Measurements from ENCODE around the gene ANKRD11. TPM values are rescaled to one million over a fixed set of nuclear protein-coding genes. Genes with fewer than 3 reads are reported as not detected.
A peak's percentile ranks its signal among the peaks of the same experiment; 100 is the strongest.

ANKRD11 gene
- 10 to 100 TPM in 1 of 3 donors, 1 to 10 TPM in 2; 3.7 to 14.3 (median 8.5) TPM for polyA plus RNA-seq

- peaks cover 16 to 26% (median 21%) of the 10 kb centered on the region in 3 donors for H3K27me3 Mint-ChIP-seq (ENCODE audit: low read depth in 3 of 3)
- H3K9me3 Mint-ChIP-seq = no peaks in the 10 kb centered on the region
- H3K4me1 Mint-ChIP-seq = peaks cover 60 to 64% of the 10 kb centered on the region in 2 donors
- H3K36me3 Mint-ChIP-seq = no peaks in the 10 kb centered on the region
- peak within 1 kb of the TSS; percentile 91 to 99 (median 95) for H3K4me3 Mint-ChIP-seq
- H3K27ac Mint-ChIP-seq = peak within 1 kb of the TSS; percentile 97 to 99 (median 99)
- peak; percentile 99 for DNase-seq
Measured at GRCh38 chr16:89490439-89491237, at the start of gene ANKRD11. TSS of gene ANKRD11 (minus strand) at chr16:89490561. CDS start at chr16:89317019, 173,542 bp downstream.

- Mint-ChIP-seq H3K27ac (no peak overlapping the region), H3K27me3 (ENCODE audit: low read depth in 3 of 3) (peaks cover 0 to 5% (median 3%) of the 10 kb centered on the region in 3 donors), H3K36me3 (peaks cover 6 to 24% (median 7%) of the 10 kb centered on the region in 3 donors)
Measured at GRCh38 chr16:89538286-89538685, 47.9 kb upstream of the ANKRD11 start.

GRCh38 chr16:89537549-89537925, 47.2 kb upstream of the ANKRD11 start:
- Mint-ChIP-seq H3K4me1 (peaks cover 17 to 19% of the 10 kb centered on the region in 2 donors), H3K27ac (no peak overlapping the region), H3K36me3 (peaks cover 6 to 23% (median 7%) of the 10 kb centered on the region in 3 donors), H3K9me3 (no peaks in the 10 kb centered on the region), H3K27me3 (ENCODE audit: low read depth in 3 of 3) (peaks cover 0 to 5% (median 3%) of the 10 kb centered on the region in 3 donors), H3K4me3 (no peak overlapping the region)
- DNase-seq = no peak

More at GRCh38 chr16:89538286-89538685, 47.9 kb upstream of the ANKRD11 start:
- Mint-ChIP-seq H3K4me3 (no peak overlapping the region), H3K9me3 (no peaks in the 10 kb centered on the region), H3K4me1 (peaks cover 17 to 19% of the 10 kb centered on the region in 2 donors)
- no peak for DNase-seq

- no peak for DNase-seq
- Mint-ChIP-seq H3K36me3 (peaks cover 6 to 20% (median 7%) of the 10 kb centered on the region in 3 donors), H3K4me3 (no peak overlapping the region), H3K4me1 (peaks cover 17 to 19% of the 10 kb centered on the region in 2 donors), H3K27ac (no peak overlapping the region), H3K9me3 (no peaks in the 10 kb centered on the region), H3K27me3 (ENCODE audit: low read depth in 3 of 3) (peaks cover 0 to 5% (median 3%) of the 10 kb centered on the region in 3 donors)
Measured at GRCh38 chr16:89536886-89537548, 46.7 kb upstream of the ANKRD11 start.

- no peak overlapping the region for H3K4me3 Mint-ChIP-seq
- H3K9me3 Mint-ChIP-seq = no peaks in the 10 kb centered on the region
- no peak for DNase-seq
- H3K4me1 Mint-ChIP-seq = peaks cover 17 to 19% of the 10 kb centered on the region in 2 donors
- H3K36me3 Mint-ChIP-seq = peaks cover 6 to 20% (median 7%) of the 10 kb centered on the region in 3 donors
- peaks cover 0 to 5% (median 3%) of the 10 kb centered on the region in 3 donors for H3K27me3 Mint-ChIP-seq (ENCODE audit: low read depth in 3 of 3)
- H3K27ac Mint-ChIP-seq = no peak overlapping the region
Measured at GRCh38 chr16:89536371-89536770, 46.0 kb upstream of the ANKRD11 start.

- no peaks in the 10 kb centered on the region for H3K9me3 Mint-ChIP-seq
- DNase-seq = peak in 2 of 3 donors; percentile 19 to 22
- H3K4me1 Mint-ChIP-seq = peaks cover 17 to 19% of the 10 kb centered on the region in 2 donors
- H3K4me3 Mint-ChIP-seq = peak overlapping the region in 4 of 5 donors; percentile 19 to 53 (median 32)
- peaks cover 0 to 3% (median 3%) of the 10 kb centered on the region in 3 donors for H3K27me3 Mint-ChIP-seq (ENCODE audit: low read depth in 3 of 3)
- peaks cover 0 to 23% (median 9%) of the 10 kb centered on the region in 3 donors for H3K36me3 Mint-ChIP-seq
- peak overlapping the region; percentile 43 to 88 (median 61) for H3K27ac Mint-ChIP-seq
Measured at GRCh38 chr16:89534252-89534756, 43.9 kb upstream of the ANKRD11 start.

GRCh38 chr16:89531821-89532526, 41.6 kb upstream of the ANKRD11 start:
- no peak overlapping the region for H3K4me3 Mint-ChIP-seq
- no peaks in the 10 kb centered on the region for H3K9me3 Mint-ChIP-seq
- DNase-seq = no peak
- peaks cover 3 to 33% (median 15%) of the 10 kb centered on the region in 3 donors for H3K36me3 Mint-ChIP-seq
- no peak overlapping the region for H3K27ac Mint-ChIP-seq
- H3K4me1 Mint-ChIP-seq = peaks cover 17 to 19% of the 10 kb centered on the region in 2 donors
- peaks cover 0 to 3% (median under 1%) of the 10 kb centered on the region in 3 donors for H3K27me3 Mint-ChIP-seq (ENCODE audit: low read depth in 3 of 3)

GRCh38 chr16:89530401-89531381, 40.3 kb upstream of the ANKRD11 start:
- no peaks in the 10 kb centered on the region for H3K9me3 Mint-ChIP-seq
- no peak overlapping the region for H3K27ac Mint-ChIP-seq
- H3K4me3 Mint-ChIP-seq = no peak overlapping the region
- peaks cover 0 to 3% (median 0%) of the 10 kb centered on the region in 3 donors for H3K27me3 Mint-ChIP-seq (ENCODE audit: low read depth in 3 of 3)
- DNase-seq = no peak
- H3K4me1 Mint-ChIP-seq = peaks cover 17% of the 10 kb centered on the region in 2 donors
- peaks cover 5 to 41% (median 17%) of the 10 kb centered on the region in 3 donors for H3K36me3 Mint-ChIP-seq

GRCh38 chr16:89529097-89529496, 38.7 kb upstream of the ANKRD11 start:
- Mint-ChIP-seq H3K27me3 (ENCODE audit: low read depth in 3 of 3) (peaks cover 0 to 3% (median 0%) of the 10 kb centered on the region in 3 donors), H3K9me3 (no peaks in the 10 kb centered on the region), H3K36me3 (peaks cover 5 to 35% (median 16%) of the 10 kb centered on the region in 3 donors), H3K27ac (no peak overlapping the region), H3K4me3 (no peak overlapping the region), H3K4me1 (peaks cover 3% of the 10 kb centered on the region in 2 donors)
- no peak for DNase-seq

- peaks cover 5 to 37% (median 13%) of the 10 kb centered on the region in 3 donors for H3K36me3 Mint-ChIP-seq
- no peaks in the 10 kb centered on the region for H3K9me3 Mint-ChIP-seq
- H3K4me3 Mint-ChIP-seq = no peak overlapping the region
- H3K27ac Mint-ChIP-seq = no peak overlapping the region
- peaks cover 0 to under 1% of the 10 kb centered on the region in 2 donors for H3K4me1 Mint-ChIP-seq
- DNase-seq = no peak
- peaks cover 0 to 3% (median 2%) of the 10 kb centered on the region in 3 donors for H3K27me3 Mint-ChIP-seq (ENCODE audit: low read depth in 3 of 3)
Measured at GRCh38 chr16:89525146-89525913, 35.0 kb upstream of the ANKRD11 start.

- Mint-ChIP-seq H3K27me3 (ENCODE audit: low read depth in 3 of 3) (peaks cover 0 to 3% (median 2%) of the 10 kb centered on the region in 3 donors), H3K27ac (no peak overlapping the region), H3K9me3 (no peaks in the 10 kb centered on the region), H3K4me1 (peaks cover 0 to 6% of the 10 kb centered on the region in 2 donors), H3K36me3 (peaks cover 5 to 31% (median 10%) of the 10 kb centered on the region in 3 donors), H3K4me3 (no peak overlapping the region)
- no peak for DNase-seq
Measured at GRCh38 chr16:89523680-89524344, 33.5 kb upstream of the ANKRD11 start.
